ENCODE data around the gene ERC2. TPM values are rescaled to one million over a fixed set of nuclear protein-coding genes. Genes with fewer than 3 reads are reported as not detected.

The ERC2 gene
- polyA plus RNA-seq, 2 of the 4 experiments (the other 2 are of a cell fraction) = 0.16 TPM; not detected in 1

DNA sequence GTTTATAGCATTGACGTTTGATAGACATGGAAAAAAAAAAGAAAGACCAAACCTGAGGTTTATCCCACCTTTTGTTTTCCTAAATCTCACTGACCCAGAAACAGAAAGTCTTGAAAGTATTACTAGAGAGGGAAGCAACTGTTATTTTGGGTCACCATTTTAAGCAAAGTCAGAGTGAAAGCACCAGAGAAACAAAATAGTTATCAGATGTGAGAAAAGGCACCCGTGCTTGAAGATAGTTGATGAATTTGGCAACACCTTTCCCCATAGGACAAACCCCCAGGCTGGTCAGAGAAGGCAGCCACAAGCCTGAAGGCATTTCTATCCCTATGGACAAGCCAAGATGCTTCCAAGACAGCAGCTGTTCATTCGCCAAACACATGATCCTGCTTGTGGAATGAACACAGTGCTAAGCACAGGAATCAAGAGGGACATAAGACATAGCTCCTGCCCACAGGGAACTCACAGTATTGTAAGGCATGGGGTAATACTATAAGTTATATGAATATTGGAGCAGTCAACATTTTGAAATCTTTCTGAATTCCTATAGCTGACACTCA lies 170.9 kb downstream of the ERC2 start:
- no peak for ATAC-seq
- ChIA-PET POLR2A (no interaction called here), CTCF (interaction anchor here (0.7 to 1.3 kb wide), 2 partner anchors 12 to 197 kb away, joined by 3 to 4 read pairs; no protein-coding TSS in a partner anchor)
- no peak for DNase-seq (ENCODE audit: low read depth in 1 of 2, low spot score in 1 of 2)
- FAIRE-seq = no peak
- no peak overlapping the region for H3K4me2 ChIP-seq
- WGBS (ENCODE audit: missing lambda C conversion rate) = 8% methylated on average over 3 of the region's 3 CpGs
- H3K27ac ChIP-seq = no peak overlapping the region
- no peak for TF ChIP-seq HOXB5 (CRISPR knock-in tag; IDR thresholded peaks at IDR 0.05)
- no peak for TF ChIP-seq TFCP2L1 (CRISPR knock-in tag; IDR thresholded peaks at IDR 0.05)
- TF ChIP-seq ELK1 (IDR thresholded peaks at IDR 0.05; ENCODE audit: low read depth, low read length) = no peak
- TF ChIP-seq FOSL2 (IDR thresholded peaks at IDR 0.05) = no peak
- no peak for TF ChIP-seq FOSL2 (CRISPR knock-in tag; IDR thresholded peaks at IDR 0.05)
- no peak for TF ChIP-seq ZFP36 (IDR thresholded peaks at IDR 0.05; ENCODE audit: borderline replicate concordance, partially characterized antibody)
- no peak overlapping the region for H3K4me3 ChIP-seq
- no peaks in the 10 kb centered on the region for H3K4me1 ChIP-seq
- no peaks in the 10 kb centered on the region for H3K9me3 ChIP-seq

GRCh38 chr3:56296361-56296760 lies 171.9 kb downstream of the ERC2 start:
- Histone ChIP-seq H3K27ac (no peak overlapping the region), H3K9me3 (no peaks in the 10 kb centered on the region), H3K4me2 (no peak overlapping the region), H3K4me3 (no peak overlapping the region), H3K4me1 (no peaks in the 10 kb centered on the region)
- WGBS (ENCODE audit: missing lambda C conversion rate) = 1% methylated on average over 5 of the region's 5 CpGs
- TF ChIP-seq RAD21 (conservative IDR thresholded peaks at IDR 0.05 in 1 of 2, IDR thresholded peaks at IDR 0.05 in 1 of 2) (no peak), HOXB5 (CRISPR knock-in tag; IDR thresholded peaks at IDR 0.05) (no peak), REST (IDR thresholded peaks at IDR 0.05) (no peak), ZSCAN20 (CRISPR knock-in tag; IDR thresholded peaks at IDR 0.05) (no peak), NPAS2 (CRISPR knock-in tag; IDR thresholded peaks at IDR 0.05; ENCODE audit: borderline replicate concordance) (no peak), JUN (IDR thresholded peaks at IDR 0.05) (no peak), POLR2A (IDR thresholded peaks at IDR 0.05; ENCODE audit: low read length) (no peak), KDM5A (IDR thresholded peaks at IDR 0.05) (no peak), HOXA7 (CRISPR knock-in tag; IDR thresholded peaks at IDR 0.05) (no peak), RNF2 (IDR thresholded peaks at IDR 0.05; ENCODE audit: borderline replicate concordance, low read depth) (no peak), NFE2L2 (conservative IDR thresholded peaks at IDR 0.05; ENCODE audit: low read length) (no peak)
- TF ChIP-seq, protein P1, sequence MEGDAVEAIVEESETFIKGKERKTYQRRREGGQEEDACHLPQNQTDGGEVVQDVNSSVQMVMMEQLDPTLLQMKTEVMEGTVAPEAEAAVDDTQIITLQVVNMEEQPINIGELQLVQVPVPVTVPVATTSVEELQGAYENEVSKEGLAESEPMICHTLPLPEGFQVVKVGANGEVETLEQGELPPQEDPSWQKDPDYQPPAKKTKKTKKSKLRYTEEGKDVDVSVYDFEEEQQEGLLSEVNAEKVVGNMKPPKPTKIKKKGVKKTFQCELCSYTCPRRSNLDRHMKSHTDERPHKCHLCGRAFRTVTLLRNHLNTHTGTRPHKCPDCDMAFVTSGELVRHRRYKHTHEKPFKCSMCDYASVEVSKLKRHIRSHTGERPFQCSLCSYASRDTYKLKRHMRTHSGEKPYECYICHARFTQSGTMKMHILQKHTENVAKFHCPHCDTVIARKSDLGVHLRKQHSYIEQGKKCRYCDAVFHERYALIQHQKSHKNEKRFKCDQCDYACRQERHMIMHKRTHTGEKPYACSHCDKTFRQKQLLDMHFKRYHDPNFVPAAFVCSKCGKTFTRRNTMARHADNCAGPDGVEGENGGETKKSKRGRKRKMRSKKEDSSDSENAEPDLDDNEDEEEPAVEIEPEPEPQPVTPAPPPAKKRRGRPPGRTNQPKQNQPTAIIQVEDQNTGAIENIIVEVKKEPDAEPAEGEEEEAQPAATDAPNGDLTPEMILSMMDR (IDR thresholded peaks at IDR 0.05) = no peak
- TF ChIP-seq, protein P2, sequence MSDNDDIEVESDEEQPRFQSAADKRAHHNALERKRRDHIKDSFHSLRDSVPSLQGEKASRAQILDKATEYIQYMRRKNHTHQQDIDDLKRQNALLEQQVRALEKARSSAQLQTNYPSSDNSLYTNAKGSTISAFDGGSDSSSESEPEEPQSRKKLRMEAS (IDR thresholded peaks at IDR 0.05) = no peak
- DNase-seq (ENCODE audit: low read depth in 1 of 2, low spot score in 1 of 2) = no peak
- ATAC-seq = no peak
- FAIRE-seq = no peak
- ChIA-PET CTCF (no interaction called here), POLR2A (no interaction called here)
